ENCODE data around the gene DLG2.

The DLG2 gene

GRCh38 chr11:83918476-83918875 lies 1708.7 kb downstream of the DLG2 start:
- DNase-seq (ENCODE audit: low spot score) = no peak

GRCh38 chr11:83914995-83915394 lies 1712.1 kb downstream of the DLG2 start:
- DNase-seq (ENCODE audit: low spot score) = no peak

- no peak for DNase-seq (ENCODE audit: low spot score)
These were observed 1717.3 kb downstream of the DLG2 start for GRCh38 chr11:83909579-83910534.

- DNase-seq (ENCODE audit: low spot score) = no peak
These were observed 1718.8 kb downstream of the DLG2 start for GRCh38 chr11:83908298-83908856.

GRCh38 chr11:83895516-83895915 lies 1731.6 kb downstream of the DLG2 start:
- DNase-seq (ENCODE audit: low spot score) = no peak

GRCh38 chr11:83881428-83881827 lies 1745.7 kb downstream of the DLG2 start:
- peak; percentile 21 for DNase-seq (ENCODE audit: low spot score)

- no peak for DNase-seq (ENCODE audit: low spot score)
These were observed 1756.1 kb downstream of the DLG2 start for GRCh38 chr11:83871054-83871453.

GRCh38 chr11:83866655-83867054 lies 1760.5 kb downstream of the DLG2 start:
- DNase-seq (ENCODE audit: low spot score) = no peak

GRCh38 chr11:83865636-83866461 lies 1761.3 kb downstream of the DLG2 start:
- DNase-seq (ENCODE audit: low spot score) = no peak

- DNase-seq (ENCODE audit: low spot score) = no peak
These were observed 1762.6 kb downstream of the DLG2 start for GRCh38 chr11:83864412-83865057.

GRCh38 chr11:83863272-83863671 lies 1763.9 kb downstream of the DLG2 start:
- DNase-seq (ENCODE audit: low spot score) = no peak

GRCh38 chr11:83862691-83863090 lies 1764.5 kb downstream of the DLG2 start:
- DNase-seq (ENCODE audit: low spot score) = no peak

GRCh38 chr11:83862033-83862432 lies 1765.1 kb downstream of the DLG2 start:
- DNase-seq (ENCODE audit: low spot score) = no peak

GRCh38 chr11:83858694-83859093 lies 1768.5 kb downstream of the DLG2 start:
- no peak for DNase-seq (ENCODE audit: low spot score)

- DNase-seq (ENCODE audit: low spot score) = no peak
These were observed 1771.9 kb downstream of the DLG2 start for GRCh38 chr11:83855237-83855636.

- no peak for DNase-seq (ENCODE audit: low spot score)
These were observed 1774.2 kb downstream of the DLG2 start for GRCh38 chr11:83852775-83853442.

GRCh38 chr11:83852012-83852411 lies 1775.1 kb downstream of the DLG2 start:
- DNase-seq (ENCODE audit: low spot score) = no peak

- DNase-seq (ENCODE audit: low spot score) = no peak
These were observed 1779.6 kb downstream of the DLG2 start for GRCh38 chr11:83847467-83848034.

- no peak for DNase-seq (ENCODE audit: low spot score)
These were observed 1781.3 kb downstream of the DLG2 start for GRCh38 chr11:83845797-83846196.

- DNase-seq (ENCODE audit: low spot score) = no peak
These were observed 1786.8 kb downstream of the DLG2 start for GRCh38 chr11:83840326-83840725.

Data from D341Med (cell line).